HepG2 (cell line): ENCODE measurements around the gene ARHGAP5. TPM values are rescaled to one million over a fixed set of nuclear protein-coding genes. Genes with fewer than 3 reads are reported as not detected.

ENCODE experiments used
- ADNP ChIP-seq: sonication (generic); formaldehyde crosslinking; IDR thresholded peaks from 2 replicates; pipeline ENCODE4 v1.4.0; 2020; ENCODE audit warnings: missing genetic modification reagents
- AHR ChIP-seq: IDR thresholded peaks from 2 replicates; pipeline ENCODE4 v1.6.1; 2018; ENCODE audit warnings: missing genetic modification reagents, missing compliant biosample characterization
- BORCS8-MEF2B ChIP-seq: sonication (generic); formaldehyde crosslinking; IDR thresholded peaks from 2 replicates; pipeline ENCODE4 v1.8.0; 2022; ENCODE audit warnings: mild to moderate bottlenecking, missing genetic modification reagents
- ETV5 ChIP-seq: IDR thresholded peaks from 2 replicates; pipeline ENCODE4 v1.6.1; 2018; ENCODE audit warnings: missing biosample characterization, missing genetic modification reagents, inconsistent platforms, borderline replicate concordance
- GTF2F1 ChIP-seq: fragments of 150-350 bp; IDR thresholded peaks from 2 replicates; pipeline ENCODE4 v1.6.1; 2014; ENCODE audit warnings: low read length
- HMG20B ChIP-seq: conservative IDR thresholded peaks from 2 replicates; pipeline ENCODE4 v1.6.1; 2016; ENCODE audit warnings: missing genetic modification reagents, missing compliant biosample characterization
- IKZF4 ChIP-seq: sonication (generic); formaldehyde crosslinking; IDR thresholded peaks from 2 replicates; pipeline ENCODE4 v1.5.1; 2020; ENCODE audit warnings: borderline replicate concordance, mild to moderate bottlenecking, low read depth, missing genetic modification reagents; ENCODE audit errors: not compliant biosample characterization
- KDM3A ChIP-seq: IDR thresholded peaks from 2 replicates; pipeline ENCODE4 v1.6.1; 2018; ENCODE audit warnings: low read depth, missing compliant biosample characterization
- KLF9 ChIP-seq: IDR thresholded peaks from 2 replicates; pipeline ENCODE4 v1.6.1; 2016; ENCODE audit warnings: low read depth
- NR2C2 ChIP-seq: sonication (generic); formaldehyde crosslinking; IDR thresholded peaks from 2 replicates; pipeline ENCODE4 v1.4.0; 2020; ENCODE audit warnings: missing genetic modification reagents, mild to moderate bottlenecking, moderate library complexity, borderline replicate concordance
- TEAD3 ChIP-seq: optimal IDR thresholded peaks from 2 replicates; pipeline ENCODE3; 2016; ENCODE audit warnings: borderline replicate concordance
- ZFP36L1 ChIP-seq: sonication (generic); formaldehyde crosslinking; IDR thresholded peaks from 2 replicates; pipeline ENCODE4 v1.8.0; 2022; ENCODE audit warnings: mild to moderate bottlenecking, missing genetic modification reagents, moderate library complexity
- ZIK1 ChIP-seq: sonication (generic); formaldehyde crosslinking; IDR thresholded peaks from 2 replicates; pipeline ENCODE4 v1.5.0; 2020; ENCODE audit warnings: mild to moderate bottlenecking, low read depth, missing genetic modification reagents, borderline replicate concordance
- ZKSCAN5 ChIP-seq: sonication (generic); formaldehyde crosslinking; IDR thresholded peaks from 2 replicates; pipeline ENCODE4 v1.5.1; 2020; ENCODE audit warnings: mild to moderate bottlenecking, missing genetic modification reagents
- ZNF180 ChIP-seq: sonication (generic); formaldehyde crosslinking; IDR thresholded peaks from 2 replicates; pipeline ENCODE4 v1.4.0; 2020; ENCODE audit warnings: low read depth, missing genetic modification reagents, borderline replicate concordance
- ZNF431 ChIP-seq: sonication (generic); formaldehyde crosslinking; IDR thresholded peaks from 2 replicates; pipeline ENCODE4 v1.9.0; 2022; ENCODE audit warnings: missing genetic modification reagents, low read depth, mild to moderate bottlenecking, borderline replicate concordance
- ZNF570 ChIP-seq: sonication (generic); formaldehyde crosslinking; IDR thresholded peaks from 2 replicates; pipeline ENCODE4 v1.4.0; 2020; ENCODE audit warnings: mild to moderate bottlenecking, missing genetic modification reagents, borderline replicate concordance
- ZNF737 ChIP-seq: sonication (generic); formaldehyde crosslinking; IDR thresholded peaks from 2 replicates; pipeline ENCODE4 v1.5.0; 2020; ENCODE audit warnings: missing genetic modification reagents, mild to moderate bottlenecking, borderline replicate concordance
- polyA plus RNA-seq, 8 experiments: library from polyadenylated mRNA; depleted of rRNA in 3 of 8; stranded (reverse) in 7 of 8; unstranded in 1 of 8; fragments of >200 nt; fragmentation: Illumina TruSeq in 4 of 8; extraction: Trizol in 4 of 8; gene quantifications; 2 replicates each; pipeline versions ENCODE4 v1.2.1 to v1.2.3, GENCODE V29; 2011 to 2016; ENCODE audit warnings: low read depth in 4 of 8, missing spikeins in 1 of 8, mixed read lengths in 1 of 8; ENCODE audit not compliant: insufficient read depth in 1 of 8
- total RNA-seq, 5 experiments: library from RNA; depleted of rRNA; stranded (reverse); fragments of >200 nt; fragmentation: Illumina TruSeq; extraction: Trizol; gene quantifications; 2 replicates each; pipeline ENCODE4 v1.2.3, GENCODE V29; 2016; ENCODE audit warnings: low read depth in 1 of 5
- TF ChIP-seq, protein P1 (sequence below): sonication (generic); formaldehyde crosslinking; conservative IDR thresholded peaks from 2 replicates; pipeline ENCODE4 v1.4.0; 2020; ENCODE audit warnings: missing genetic modification reagents
- TF ChIP-seq, protein P2 (sequence below): sonication (generic); formaldehyde crosslinking; IDR thresholded peaks from 2 replicates; pipeline ENCODE4 v1.4.0; 2020; ENCODE audit warnings: low read depth, mild to moderate bottlenecking, missing genetic modification reagents
- TF ChIP-seq, protein P3 (sequence below): sonication (generic); formaldehyde crosslinking; IDR thresholded peaks from 2 replicates; pipeline ENCODE4 v1.5.0; 2020; ENCODE audit warnings: mild to moderate bottlenecking, missing genetic modification reagents
- TF ChIP-seq, protein P4 (sequence below): IDR thresholded peaks from 2 replicates; pipeline ENCODE4 v1.6.1; 2016; ENCODE audit warnings: control low read depth
- TF ChIP-seq, protein P5 (sequence below): sonication (generic); formaldehyde crosslinking; IDR thresholded peaks from 2 replicates; pipeline ENCODE4 v1.8.0; 2023; ENCODE audit warnings: mild to moderate bottlenecking, missing genetic modification reagents

Gene ARHGAP5
- total and polyA plus RNA-seq, 2 of the 13 experiments (the other 11 are each of a cell fraction or from before 2014, with no cell fraction given): 33.7 to 144 TPM

DNA sequence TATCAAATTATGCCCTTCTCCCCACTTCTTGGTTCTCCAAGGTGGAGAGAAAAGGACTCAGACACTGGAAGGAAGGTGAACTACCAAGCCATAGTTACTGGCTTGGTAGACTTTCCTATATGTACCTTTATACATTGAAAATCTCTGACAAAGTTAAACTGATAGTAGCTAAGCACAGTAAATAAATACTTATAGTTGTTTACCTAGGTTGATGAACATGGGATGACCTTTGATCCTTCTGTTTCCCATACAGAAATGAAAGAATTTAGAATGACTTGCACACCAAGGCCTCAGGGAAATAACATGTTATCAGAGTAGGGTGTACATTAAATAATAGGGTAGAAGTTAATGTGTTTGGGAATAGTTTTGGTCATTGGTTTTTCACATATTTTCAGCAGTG lies 6.7 kb downstream of the ARHGAP5 start (continued):
- TF ChIP-seq, protein P1, sequence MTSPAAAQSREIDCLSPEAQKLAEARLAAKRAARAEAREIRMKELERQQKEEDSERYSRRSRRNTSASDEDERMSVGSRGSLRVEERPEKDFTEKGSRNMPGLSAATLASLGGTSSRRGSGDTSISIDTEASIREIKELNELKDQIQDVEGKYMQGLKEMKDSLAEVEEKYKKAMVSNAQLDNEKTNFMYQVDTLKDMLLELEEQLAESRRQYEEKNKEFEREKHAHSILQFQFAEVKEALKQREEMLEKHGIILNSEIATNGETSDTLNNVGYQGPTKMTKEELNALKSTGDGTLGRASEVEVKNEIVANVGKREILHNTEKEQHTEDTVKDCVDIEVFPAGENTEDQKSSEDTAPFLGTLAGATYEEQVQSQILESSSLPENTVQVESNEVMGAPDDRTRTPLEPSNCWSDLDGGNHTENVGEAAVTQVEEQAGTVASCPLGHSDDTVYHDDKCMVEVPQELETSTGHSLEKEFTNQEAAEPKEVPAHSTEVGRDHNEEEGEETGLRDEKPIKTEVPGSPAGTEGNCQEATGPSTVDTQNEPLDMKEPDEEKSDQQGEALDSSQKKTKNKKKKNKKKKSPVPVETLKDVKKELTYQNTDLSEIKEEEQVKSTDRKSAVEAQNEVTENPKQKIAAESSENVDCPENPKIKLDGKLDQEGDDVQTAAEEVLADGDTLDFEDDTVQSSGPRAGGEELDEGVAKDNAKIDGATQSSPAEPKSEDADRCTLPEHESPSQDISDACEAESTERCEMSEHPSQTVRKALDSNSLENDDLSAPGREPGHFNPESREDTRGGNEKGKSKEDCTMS (CRISPR knock-in tag): no peak
- TF ChIP-seq GTF2F1: no peak
- TF ChIP-seq BORCS8-MEF2B (CRISPR knock-in tag): no peak
- TF ChIP-seq ZNF737 (CRISPR knock-in tag): no peak
- TF ChIP-seq IKZF4 (CRISPR knock-in tag): no peak
- TF ChIP-seq, protein P2, sequence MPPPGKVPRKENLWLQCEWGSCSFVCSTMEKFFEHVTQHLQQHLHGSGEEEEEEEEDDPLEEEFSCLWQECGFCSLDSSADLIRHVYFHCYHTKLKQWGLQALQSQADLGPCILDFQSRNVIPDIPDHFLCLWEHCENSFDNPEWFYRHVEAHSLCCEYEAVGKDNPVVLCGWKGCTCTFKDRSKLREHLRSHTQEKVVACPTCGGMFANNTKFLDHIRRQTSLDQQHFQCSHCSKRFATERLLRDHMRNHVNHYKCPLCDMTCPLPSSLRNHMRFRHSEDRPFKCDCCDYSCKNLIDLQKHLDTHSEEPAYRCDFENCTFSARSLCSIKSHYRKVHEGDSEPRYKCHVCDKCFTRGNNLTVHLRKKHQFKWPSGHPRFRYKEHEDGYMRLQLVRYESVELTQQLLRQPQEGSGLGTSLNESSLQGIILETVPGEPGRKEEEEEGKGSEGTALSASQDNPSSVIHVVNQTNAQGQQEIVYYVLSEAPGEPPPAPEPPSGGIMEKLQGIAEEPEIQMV (CRISPR knock-in tag): no peak
- TF ChIP-seq ZNF431 (CRISPR knock-in tag): no peak
- TF ChIP-seq, protein P3, sequence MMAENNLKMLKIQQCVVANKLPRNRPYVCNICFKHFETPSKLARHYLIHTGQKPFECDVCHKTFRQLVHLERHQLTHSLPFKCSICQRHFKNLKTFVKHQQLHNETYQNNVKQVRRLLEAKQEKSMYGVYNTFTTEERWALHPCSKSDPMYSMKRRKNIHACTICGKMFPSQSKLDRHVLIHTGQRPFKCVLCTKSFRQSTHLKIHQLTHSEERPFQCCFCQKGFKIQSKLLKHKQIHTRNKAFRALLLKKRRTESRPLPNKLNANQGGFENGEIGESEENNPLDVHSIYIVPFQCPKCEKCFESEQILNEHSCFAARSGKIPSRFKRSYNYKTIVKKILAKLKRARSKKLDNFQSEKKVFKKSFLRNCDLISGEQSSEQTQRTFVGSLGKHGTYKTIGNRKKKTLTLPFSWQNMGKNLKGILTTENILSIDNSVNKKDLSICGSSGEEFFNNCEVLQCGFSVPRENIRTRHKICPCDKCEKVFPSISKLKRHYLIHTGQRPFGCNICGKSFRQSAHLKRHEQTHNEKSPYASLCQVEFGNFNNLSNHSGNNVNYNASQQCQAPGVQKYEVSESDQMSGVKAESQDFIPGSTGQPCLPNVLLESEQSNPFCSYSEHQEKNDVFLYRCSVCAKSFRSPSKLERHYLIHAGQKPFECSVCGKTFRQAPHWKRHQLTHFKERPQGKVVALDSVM (CRISPR knock-in tag): peak; percentile 28; the same call in 1 of the 2 replicates
- no peak for TF ChIP-seq ETV5 (CRISPR knock-in tag)
- TF ChIP-seq AHR (CRISPR knock-in tag): no peak
- TF ChIP-seq ZNF570 (CRISPR knock-in tag): no peak
- TF ChIP-seq ZIK1: no peak
- TF ChIP-seq, protein P4, sequence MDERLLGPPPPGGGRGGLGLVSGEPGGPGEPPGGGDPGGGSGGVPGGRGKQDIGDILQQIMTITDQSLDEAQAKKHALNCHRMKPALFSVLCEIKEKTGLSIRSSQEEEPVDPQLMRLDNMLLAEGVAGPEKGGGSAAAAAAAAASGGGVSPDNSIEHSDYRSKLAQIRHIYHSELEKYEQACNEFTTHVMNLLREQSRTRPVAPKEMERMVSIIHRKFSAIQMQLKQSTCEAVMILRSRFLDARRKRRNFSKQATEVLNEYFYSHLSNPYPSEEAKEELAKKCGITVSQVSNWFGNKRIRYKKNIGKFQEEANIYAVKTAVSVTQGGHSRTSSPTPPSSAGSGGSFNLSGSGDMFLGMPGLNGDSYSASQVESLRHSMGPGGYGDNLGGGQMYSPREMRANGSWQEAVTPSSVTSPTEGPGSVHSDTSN (CRISPR knock-in tag): no peak
- TF ChIP-seq KDM3A: no peak
- TF ChIP-seq TEAD3 (CRISPR knock-in tag): peak; percentile 37
- no peak for TF ChIP-seq ZFP36L1 (CRISPR knock-in tag)
- TF ChIP-seq HMG20B: 0 out of 2 replicates have a peak, but pooled peaks have one; percentile 59
- no peak for TF ChIP-seq KLF9
- TF ChIP-seq ZNF180 (CRISPR knock-in tag): no peak
- no peak for TF ChIP-seq ADNP (CRISPR knock-in tag)
- no peak for TF ChIP-seq ZKSCAN5 (CRISPR knock-in tag)
- TF ChIP-seq NR2C2: no peak
- TF ChIP-seq, protein P5, sequence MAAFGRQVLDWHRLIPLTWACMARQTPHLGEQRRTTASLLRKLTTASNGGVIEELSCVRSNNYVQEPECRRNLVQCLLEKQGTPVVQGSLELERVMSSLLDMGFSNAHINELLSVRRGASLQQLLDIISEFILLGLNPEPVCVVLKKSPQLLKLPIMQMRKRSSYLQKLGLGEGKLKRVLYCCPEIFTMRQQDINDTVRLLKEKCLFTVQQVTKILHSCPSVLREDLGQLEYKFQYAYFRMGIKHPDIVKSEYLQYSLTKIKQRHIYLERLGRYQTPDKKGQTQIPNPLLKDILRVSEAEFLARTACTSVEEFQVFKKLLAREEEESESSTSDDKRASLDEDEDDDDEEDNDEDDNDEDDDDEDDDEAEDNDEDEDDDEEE (CRISPR knock-in tag): no peak
